ENCODE measurements around the gene TMEM229B. TPM values are rescaled to one million over a fixed set of nuclear protein-coding genes. Genes with fewer than 3 reads are reported as not detected.
A peak's percentile ranks its signal among the peaks of the same experiment; 100 is the strongest.

Gene TMEM229B
- total RNA-seq, 1 experiment from 2014 or later, result 59.2 TPM

- in situ Hi-C loops (cut with HindIII; ENCODE audit: low pct_unique_long_range_greater_than_20kb, low sequenced_read_pairs), result no loop called here
- no peak for DNase-seq (ENCODE audit: low read depth, low spot score)
Observed at GRCh38 chr14:67442139-67442906, 46.2 kb downstream of the TMEM229B start.

- no peak for DNase-seq (ENCODE audit: low read depth, low spot score)
- in situ Hi-C loops (cut with HindIII; ENCODE audit: low pct_unique_long_range_greater_than_20kb, low sequenced_read_pairs), result no loop called here
Observed at GRCh38 chr14:67441672-67442071, 46.8 kb downstream of the TMEM229B start.

DNA sequence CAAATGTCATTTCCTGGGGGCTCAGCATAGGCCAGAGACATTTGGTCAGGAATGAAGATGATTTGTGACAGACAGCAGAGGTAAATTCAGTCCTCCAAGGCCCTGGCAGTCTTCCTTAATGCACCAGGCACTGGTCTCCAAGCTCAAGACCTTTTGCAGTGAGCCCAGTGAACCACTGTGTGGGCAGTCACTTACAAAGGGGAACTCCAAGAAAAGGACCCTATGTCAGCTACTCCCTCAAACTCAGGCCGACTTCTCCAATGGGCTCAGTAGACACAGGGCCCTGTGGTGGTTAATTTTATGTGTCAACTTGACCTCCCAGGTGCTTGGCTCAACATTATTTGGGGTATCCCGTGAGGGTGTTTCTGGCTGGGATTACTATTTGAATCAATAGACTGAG is 47.3 kb downstream of the TMEM229B start:
- in situ Hi-C loops (cut with HindIII; ENCODE audit: low pct_unique_long_range_greater_than_20kb, low sequenced_read_pairs), result no loop called here
- DNase-seq (ENCODE audit: low read depth, low spot score), result no peak

DNA sequence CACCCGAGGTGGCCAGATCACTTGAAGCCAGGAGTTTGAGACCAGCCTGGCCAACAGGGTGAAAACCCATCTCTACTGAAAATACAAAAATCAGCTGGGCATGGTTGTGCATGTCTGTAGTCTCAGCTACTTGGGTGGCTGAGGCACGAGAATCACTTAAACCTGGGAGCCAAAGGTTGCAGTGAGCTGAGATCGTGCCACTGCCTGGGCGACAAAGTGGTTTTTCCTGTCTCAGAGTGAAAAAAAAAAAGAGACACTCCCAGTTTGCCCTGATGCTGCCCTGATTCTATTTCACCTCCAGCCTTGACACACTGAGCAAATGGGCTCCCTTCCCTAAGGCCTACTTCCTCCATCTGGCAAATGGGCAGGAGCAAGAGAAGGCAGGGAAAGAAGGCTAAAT is 48.0 kb downstream of the TMEM229B start:
- in situ Hi-C loops (cut with HindIII; ENCODE audit: low pct_unique_long_range_greater_than_20kb, low sequenced_read_pairs), result no loop called here
- no peak for DNase-seq (ENCODE audit: low read depth, low spot score)

DNA sequence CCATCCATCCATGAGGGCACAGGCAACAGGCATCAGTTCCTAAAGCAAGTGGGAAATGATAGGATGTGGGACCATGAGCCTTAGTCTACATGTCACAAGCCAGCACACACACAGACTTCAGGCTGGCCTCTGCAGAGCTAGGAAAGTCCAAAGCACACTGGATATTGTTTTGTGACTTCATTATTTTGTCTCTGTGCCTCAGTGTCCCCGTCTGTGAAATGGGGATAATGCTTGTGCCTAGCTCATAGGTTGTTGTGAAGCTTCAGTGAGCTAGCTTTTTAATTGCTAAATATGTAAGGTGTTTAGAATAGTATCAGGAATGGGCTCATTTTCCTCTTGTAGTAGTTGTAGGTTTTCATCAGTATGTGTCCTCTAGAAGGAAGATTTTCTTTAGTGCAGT is 49.6 kb downstream of the TMEM229B start:
- in situ Hi-C loops (cut with HindIII; ENCODE audit: low pct_unique_long_range_greater_than_20kb, low sequenced_read_pairs), result no loop called here
- DNase-seq (ENCODE audit: low read depth, low spot score), result no peak

DNA sequence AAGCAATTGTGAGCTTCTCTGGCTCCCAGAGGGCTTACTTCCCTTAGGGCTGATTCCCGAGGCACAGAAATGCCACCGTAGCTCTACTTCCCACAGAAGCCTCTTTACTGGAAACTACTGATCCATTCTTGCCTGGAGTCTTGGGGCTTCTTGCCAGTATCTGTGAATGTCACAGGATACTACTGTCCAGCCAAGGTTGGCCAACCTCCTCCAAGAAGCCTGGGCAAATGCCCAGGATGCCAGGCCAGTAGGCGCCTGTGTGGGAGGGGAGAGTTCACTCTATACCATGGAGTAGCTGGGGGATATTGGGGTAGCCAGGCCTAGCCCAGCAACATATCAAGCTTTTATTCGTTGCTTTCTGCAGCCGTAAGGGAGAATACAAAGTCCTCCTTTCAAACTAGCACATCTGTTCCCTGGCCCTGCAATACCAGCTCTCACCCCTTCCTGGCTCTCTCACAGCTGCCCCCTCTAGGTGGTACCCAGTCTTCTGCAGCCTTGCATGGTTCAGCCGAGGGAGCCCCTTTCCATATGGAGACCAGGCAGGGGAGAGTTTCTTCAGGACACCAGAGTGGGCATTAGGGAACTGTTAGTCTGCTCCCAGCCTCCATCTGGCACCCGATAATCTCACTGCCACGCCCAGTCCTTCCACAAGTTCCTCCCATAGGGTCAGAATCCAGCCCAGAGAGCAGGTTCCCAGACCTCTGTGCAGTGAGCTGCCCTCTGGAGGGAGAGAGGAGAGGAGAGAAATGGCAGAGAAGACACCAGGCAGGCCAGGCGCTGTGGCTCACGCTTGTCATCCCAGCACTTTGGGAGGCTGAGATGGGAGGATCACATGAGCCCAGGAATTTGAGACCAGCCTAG is 52.3 kb downstream of the TMEM229B start:
- peak; percentile 44 for DNase-seq (ENCODE audit: low read depth, low spot score)

GRCh38 chr14:67435603-67436002 is 52.9 kb downstream of the TMEM229B start:
- in situ Hi-C loops (cut with HindIII; ENCODE audit: low pct_unique_long_range_greater_than_20kb, low sequenced_read_pairs), result no loop called here

More for the DNA sequence above, 52.3 kb downstream of the TMEM229B start:
- in situ Hi-C loops (cut with HindIII; ENCODE audit: low pct_unique_long_range_greater_than_20kb, low sequenced_read_pairs), result no loop called here

GRCh38 chr14:67432050-67432564 is 56.4 kb downstream of the TMEM229B start:
- no peak for DNase-seq (ENCODE audit: low read depth, low spot score)
- in situ Hi-C loops (cut with HindIII; ENCODE audit: low pct_unique_long_range_greater_than_20kb, low sequenced_read_pairs), result no loop called here

More at GRCh38 chr14:67435603-67436002, 52.9 kb downstream of the TMEM229B start:
- no peak for DNase-seq (ENCODE audit: low read depth, low spot score)

DNA sequence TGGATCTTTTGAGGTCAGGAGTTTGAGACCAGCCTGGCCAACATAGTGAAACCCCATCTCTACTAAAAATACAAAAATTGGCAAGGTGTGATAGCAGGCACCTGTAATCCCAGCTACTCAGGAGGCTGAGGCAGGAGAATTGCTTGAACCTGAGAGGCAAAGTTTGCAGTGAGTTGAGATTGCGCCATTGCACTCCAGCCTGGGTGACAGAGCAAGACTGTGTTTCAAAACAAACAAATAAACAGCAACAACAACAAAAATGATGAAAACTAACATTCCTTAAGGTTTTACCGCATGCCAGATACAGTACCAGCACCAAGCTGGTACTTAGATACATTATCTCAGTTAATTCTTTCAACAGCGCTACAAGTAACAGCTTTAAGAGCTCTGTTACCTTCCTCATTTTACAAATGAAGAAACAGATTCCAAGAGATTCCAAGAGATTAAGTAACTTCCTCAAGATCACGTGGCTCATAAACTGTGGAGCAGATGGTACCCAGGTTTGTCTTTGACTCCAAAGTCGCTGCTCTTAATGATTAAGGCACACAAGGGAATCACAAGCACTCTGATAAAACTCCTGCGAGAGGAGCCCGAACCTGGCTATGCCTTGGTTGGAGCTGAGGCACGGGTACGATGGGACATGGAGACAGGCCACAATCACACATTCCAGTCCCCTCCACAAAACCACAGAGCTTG is 58.9 kb downstream of the TMEM229B start:
- in situ Hi-C loops (cut with HindIII; ENCODE audit: low pct_unique_long_range_greater_than_20kb, low sequenced_read_pairs), result no loop called here
- DNase-seq (ENCODE audit: low read depth, low spot score), result no peak

DNA sequence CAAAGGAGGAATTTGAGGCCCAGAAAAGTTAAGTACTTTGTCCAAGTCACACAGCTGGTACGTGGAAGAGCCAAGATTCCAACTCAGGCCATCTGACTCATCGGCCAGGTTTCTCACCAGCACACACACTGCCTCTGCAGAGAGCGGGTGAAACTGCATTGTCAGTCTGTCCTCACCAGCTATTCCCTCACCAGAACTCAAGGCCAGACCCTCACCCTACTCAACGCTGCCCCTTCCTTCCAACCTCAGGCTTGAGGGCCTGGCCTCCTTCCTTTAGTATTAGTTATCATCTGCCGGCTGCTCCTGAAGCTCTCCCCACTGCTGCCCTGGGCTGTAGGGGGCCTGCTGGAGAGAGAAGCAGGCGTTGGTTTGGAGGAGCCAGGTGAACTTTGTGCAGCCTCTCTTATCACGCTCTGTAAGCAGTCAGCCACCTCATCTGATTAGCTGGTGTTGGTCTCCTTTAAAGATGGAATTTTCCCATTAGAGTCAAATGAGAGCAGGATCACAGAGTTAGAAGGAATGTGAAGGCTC is 60.0 kb downstream of the TMEM229B start:
- peak; percentile 30 for DNase-seq (ENCODE audit: low read depth, low spot score)
- in situ Hi-C loops (cut with HindIII; ENCODE audit: low pct_unique_long_range_greater_than_20kb, low sequenced_read_pairs), result no loop called here

- DNase-seq (ENCODE audit: low read depth, low spot score), result peak; percentile 91
- in situ Hi-C loops (cut with HindIII; ENCODE audit: low pct_unique_long_range_greater_than_20kb, low sequenced_read_pairs), result no loop called here
Observed at GRCh38 chr14:67426983-67427606, 61.4 kb downstream of the TMEM229B start.

DNA sequence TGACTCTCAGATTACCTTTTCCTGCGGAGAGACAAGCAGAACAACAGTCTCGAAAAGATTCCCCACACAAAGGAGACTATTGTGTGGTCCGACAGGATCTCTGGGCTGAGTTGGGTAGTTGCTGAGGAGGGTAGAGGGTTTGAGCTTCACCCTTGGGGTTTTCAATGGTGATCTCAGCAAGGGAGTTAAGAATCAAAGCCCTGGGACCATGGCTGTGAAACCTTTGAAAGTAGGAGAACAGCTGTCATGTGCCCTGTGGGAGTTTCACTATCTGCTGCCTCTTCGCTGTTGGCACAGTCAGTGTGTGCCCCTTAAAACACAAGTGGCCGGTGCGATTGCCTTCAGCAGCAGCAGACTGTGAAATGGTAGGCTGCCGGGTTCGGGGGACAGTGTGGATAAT is 62.4 kb downstream of the TMEM229B start:
- in situ Hi-C loops (cut with HindIII; ENCODE audit: low pct_unique_long_range_greater_than_20kb, low sequenced_read_pairs), result no loop called here

DNA sequence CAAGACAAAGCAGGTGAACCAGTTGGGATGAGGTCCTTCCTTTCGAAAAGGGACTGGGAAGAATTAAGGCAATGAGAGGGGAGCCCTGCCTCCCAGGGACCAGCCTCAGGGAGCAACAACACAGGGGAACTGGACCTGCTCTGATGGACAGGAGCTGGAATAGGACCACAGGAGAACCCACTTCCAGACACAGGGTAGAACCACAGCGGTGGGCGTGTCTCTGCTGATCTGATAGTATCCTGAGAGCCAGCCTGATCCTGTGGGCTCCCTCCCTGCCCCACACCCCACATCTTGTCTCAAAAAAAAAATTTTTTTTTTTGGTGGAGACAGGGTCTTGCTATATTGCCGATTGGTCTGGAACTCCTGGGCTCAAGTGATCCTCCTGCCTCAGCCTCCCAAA is 62.9 kb downstream of the TMEM229B start:
- DNase-seq (ENCODE audit: low read depth, low spot score), result no peak
- in situ Hi-C loops (cut with HindIII; ENCODE audit: low pct_unique_long_range_greater_than_20kb, low sequenced_read_pairs), result no loop called here

More for the DNA sequence above, 62.4 kb downstream of the TMEM229B start:
- peak; percentile 83 for DNase-seq (ENCODE audit: low read depth, low spot score)

- no peak for DNase-seq (ENCODE audit: low read depth, low spot score)
- in situ Hi-C loops (cut with HindIII; ENCODE audit: low pct_unique_long_range_greater_than_20kb, low sequenced_read_pairs), result no loop called here
Observed at GRCh38 chr14:67424539-67424938, 64.0 kb downstream of the TMEM229B start.

DNA sequence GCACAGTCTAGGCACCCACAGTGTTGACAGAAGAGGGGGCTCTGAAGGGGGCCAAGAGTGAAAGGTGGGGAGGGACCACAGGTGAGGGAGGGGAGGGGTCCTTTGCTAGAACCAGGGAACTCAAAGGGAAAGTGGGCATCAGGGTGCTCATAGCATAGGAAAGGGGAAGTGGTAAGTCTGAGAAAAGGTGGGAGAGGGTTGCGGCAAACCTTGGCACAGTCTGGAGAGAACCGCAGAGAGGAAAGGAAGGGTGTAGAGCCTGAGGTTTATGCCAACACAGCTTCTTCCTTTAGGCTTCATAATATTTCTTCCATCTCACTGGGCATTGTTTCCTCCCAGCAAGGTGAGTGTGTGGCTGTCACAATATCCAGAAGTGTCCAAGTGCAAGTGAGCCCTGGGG is 65.1 kb downstream of the TMEM229B start:
- in situ Hi-C loops (cut with HindIII; ENCODE audit: low pct_unique_long_range_greater_than_20kb, low sequenced_read_pairs), result no loop called here
- no peak for DNase-seq (ENCODE audit: low read depth, low spot score)

- in situ Hi-C loops (cut with HindIII; ENCODE audit: low pct_unique_long_range_greater_than_20kb, low sequenced_read_pairs), result no loop called here
- no peak for DNase-seq (ENCODE audit: low read depth, low spot score)
Observed at GRCh38 chr14:67421356-67422224, 66.9 kb downstream of the TMEM229B start.

All from SK-MEL-5 (cell line).